GM18511 (cell line): ENCODE results near the gene TUT7.
A peak's percentile ranks its signal among the peaks of the same experiment; 100 is the strongest.
"Not testable (repeated sequence)": the region's sequence is repeated elsewhere in the genome, so short reads cannot be mapped to it uniquely, and the experiment has no call there.

ENCODE experiments used
- ATAC-seq: cut with Tn5 transposase; IDR thresholded peaks from one replicate; pipeline ENCODE4 v1.9.1; 2021; ENCODE audit warnings: mild to moderate bottlenecking, moderate library complexity; ENCODE audit not compliant: unreplicated experiment

The TUT7 gene, protein sequence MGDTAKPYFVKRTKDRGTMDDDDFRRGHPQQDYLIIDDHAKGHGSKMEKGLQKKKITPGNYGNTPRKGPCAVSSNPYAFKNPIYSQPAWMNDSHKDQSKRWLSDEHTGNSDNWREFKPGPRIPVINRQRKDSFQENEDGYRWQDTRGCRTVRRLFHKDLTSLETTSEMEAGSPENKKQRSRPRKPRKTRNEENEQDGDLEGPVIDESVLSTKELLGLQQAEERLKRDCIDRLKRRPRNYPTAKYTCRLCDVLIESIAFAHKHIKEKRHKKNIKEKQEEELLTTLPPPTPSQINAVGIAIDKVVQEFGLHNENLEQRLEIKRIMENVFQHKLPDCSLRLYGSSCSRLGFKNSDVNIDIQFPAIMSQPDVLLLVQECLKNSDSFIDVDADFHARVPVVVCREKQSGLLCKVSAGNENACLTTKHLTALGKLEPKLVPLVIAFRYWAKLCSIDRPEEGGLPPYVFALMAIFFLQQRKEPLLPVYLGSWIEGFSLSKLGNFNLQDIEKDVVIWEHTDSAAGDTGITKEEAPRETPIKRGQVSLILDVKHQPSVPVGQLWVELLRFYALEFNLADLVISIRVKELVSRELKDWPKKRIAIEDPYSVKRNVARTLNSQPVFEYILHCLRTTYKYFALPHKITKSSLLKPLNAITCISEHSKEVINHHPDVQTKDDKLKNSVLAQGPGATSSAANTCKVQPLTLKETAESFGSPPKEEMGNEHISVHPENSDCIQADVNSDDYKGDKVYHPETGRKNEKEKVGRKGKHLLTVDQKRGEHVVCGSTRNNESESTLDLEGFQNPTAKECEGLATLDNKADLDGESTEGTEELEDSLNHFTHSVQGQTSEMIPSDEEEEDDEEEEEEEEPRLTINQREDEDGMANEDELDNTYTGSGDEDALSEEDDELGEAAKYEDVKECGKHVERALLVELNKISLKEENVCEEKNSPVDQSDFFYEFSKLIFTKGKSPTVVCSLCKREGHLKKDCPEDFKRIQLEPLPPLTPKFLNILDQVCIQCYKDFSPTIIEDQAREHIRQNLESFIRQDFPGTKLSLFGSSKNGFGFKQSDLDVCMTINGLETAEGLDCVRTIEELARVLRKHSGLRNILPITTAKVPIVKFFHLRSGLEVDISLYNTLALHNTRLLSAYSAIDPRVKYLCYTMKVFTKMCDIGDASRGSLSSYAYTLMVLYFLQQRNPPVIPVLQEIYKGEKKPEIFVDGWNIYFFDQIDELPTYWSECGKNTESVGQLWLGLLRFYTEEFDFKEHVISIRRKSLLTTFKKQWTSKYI (N-terminal part only)

DNA sequence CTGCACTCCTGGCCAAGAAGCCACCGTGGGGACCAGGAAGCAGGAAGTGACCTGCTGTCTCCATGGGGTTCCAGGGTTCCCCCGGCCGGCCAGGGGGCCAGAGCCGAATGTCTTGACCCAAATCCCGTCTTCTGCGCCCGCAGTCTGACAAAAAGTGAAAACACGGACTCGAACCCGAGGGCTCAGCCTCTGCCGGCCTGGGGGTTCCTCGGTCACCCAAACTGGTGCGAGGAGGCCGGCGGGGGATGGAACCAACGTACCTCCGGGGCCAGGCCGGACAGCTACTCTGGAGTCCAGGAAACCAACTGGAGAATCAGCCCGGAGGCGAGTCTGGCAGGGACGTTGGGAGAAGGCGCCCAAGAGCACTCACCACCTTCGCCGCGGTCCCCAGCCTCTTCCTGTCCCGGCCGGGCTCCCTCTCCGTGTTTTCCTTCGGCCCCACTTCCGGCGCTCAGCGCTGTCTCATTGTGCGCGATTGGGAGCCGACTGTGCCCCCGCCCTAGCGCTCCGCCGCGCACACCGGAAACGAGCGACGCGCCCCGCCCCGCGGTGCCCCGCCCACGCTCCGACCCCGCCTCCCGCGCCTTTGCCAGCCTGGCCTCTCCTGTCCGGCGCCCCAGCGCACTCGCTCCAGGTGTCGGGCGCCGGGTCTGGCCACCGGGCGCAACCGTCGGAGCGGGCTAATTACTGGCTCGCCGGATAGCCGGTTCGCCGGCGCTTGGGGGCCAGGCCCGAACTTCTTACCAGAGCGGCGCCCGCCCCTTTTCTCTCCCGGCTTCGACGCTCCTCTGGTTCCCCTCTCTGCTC is at the start of gene TUT7:
TUT7 (minus strand) TSS at position 400 of the 807 bp plus-strand sequence. CDS start 1,211 bp downstream, outside the sequence.
- peak; percentile 79 for ATAC-seq

DNA sequence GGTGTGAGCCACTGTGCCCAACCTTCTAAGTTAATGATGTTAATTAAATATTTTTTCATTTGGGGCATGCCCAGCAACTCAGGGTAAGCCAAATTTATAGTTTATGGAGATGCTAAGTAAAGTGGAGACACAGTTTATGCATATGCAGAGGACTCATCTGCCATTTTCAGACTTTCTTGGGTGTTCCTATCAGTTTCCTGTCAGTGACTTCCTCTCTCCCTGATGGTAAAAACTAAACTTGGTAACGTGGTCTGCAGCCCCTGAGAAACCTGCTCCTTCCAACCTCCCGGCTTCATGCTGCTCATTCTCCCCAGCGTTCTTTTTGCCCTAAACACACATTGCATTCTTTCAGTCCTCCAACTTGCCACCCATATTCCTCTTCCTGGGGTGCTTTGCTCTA is 48.4 kb upstream of the TUT7 start:
- ATAC-seq: no peak

DNA sequence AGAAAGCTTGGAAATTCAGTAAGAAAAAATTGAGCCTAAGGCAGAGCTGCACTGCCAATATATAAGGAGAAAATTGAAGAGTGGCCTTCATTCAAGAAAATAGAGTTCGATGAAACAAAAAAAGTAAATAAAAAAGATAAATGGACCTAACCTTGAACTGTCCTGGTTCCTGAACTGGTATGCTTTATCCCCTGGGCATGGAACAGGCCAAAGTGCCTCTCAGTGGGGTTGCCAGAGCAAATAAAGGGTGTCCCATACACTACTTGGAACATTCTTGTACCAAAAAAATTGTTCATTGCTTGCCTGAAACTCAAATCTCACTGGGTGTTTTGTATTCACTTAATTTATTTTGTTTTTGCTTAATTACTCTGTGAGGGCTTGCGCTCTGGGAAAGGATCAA is 42.2 kb upstream of the TUT7 start:
- ATAC-seq: no peak

DNA sequence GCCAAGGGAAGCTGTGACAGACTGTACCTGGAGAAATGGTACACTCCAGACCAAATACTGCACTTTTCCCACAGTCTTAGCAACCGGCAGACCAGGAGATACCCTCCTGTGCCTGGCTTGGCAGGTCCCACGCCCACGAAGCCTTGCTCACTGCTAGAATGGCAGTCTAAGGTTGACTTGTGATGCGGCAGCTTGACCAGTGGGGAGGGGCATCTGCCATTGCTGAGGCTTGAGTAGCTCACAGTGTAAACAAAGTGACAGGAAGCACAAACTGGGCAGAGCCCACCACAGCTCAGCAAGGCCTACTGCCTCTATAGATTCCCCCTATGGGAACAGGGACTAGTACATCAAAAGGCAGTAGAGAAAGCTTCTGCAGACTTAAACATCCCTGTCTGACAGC is 36.0 kb upstream of the TUT7 start:
- ATAC-seq: not testable (repeated sequence)

DNA sequence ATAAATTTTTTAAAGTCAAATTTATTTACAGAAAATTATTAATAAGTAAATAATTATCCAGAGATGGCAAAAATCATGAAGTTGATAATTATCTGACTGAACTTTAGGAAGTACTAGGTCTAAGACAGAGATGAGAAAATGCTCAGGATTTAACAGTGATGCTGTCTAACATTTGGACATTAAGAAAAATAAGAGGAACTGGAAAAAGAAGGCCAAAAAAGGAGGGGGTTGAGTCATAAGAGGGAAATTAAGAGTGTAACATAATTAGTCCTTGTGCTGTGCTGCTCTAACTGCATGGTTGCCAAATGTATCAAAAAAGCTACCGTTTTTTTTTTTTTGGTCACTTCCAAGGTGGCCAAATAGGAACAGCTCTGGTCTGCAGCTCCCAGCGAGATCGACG is 35.4 kb upstream of the TUT7 start:
- ATAC-seq: no peak

DNA sequence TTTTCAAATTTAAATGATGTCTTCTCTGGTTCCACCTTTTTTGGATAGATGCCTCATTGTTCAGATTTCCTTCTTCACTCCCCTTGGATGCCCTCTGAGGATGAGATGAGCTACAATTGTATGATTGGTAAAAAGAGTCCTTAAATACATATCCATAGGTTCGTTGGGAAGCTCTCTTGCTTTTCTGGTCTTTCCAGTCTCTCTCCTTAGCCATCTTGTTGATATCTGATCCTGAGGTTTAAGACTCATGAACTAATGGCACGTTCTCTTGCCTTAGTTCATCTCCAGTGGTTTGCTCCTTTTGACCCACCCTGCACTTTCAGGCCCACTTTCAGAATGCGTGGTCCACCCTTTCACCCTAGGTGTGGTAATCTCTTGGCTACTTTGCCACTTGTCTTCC is 33.2 kb upstream of the TUT7 start:
- ATAC-seq: no peak

DNA sequence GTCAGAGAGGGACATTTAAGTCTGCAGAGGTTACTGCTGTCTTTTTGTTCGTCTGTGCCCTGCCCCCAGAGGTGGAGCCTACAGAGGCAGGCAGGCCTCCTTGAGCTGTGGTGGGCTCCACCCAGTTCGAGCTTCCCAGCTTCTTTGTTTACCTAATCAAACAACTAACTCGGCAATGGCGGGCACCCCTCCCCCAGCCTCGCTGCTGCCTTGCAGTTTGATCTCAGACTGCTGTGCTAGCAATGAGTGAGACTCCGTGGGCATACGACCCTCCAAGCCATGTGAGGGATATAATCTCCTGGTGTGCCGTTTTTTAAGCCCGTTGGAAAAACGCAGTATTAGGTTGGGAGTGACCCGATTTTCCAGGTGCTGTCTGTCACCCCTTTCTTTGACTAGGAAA is 28.8 kb upstream of the TUT7 start:
- not testable (repeated sequence) for ATAC-seq

DNA sequence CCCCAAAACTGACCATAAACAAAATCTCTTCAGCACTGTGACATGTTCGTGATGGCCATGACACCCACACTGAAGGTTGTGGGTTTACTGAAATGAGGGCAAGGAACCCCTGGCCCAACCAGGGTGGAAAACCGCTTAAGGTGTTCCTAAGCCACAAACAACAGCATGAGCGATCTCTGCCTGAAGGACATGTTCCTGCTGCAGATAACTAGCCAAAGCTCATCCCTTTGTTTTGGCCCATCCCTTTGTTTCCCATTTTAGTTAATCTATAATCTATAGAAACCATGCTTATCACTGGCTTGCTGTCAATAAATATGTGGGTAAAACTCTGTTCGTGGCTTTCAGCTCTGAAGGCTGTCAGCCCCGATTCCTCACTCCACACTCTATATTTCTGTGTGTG is 21.8 kb upstream of the TUT7 start:
- no peak for ATAC-seq

DNA sequence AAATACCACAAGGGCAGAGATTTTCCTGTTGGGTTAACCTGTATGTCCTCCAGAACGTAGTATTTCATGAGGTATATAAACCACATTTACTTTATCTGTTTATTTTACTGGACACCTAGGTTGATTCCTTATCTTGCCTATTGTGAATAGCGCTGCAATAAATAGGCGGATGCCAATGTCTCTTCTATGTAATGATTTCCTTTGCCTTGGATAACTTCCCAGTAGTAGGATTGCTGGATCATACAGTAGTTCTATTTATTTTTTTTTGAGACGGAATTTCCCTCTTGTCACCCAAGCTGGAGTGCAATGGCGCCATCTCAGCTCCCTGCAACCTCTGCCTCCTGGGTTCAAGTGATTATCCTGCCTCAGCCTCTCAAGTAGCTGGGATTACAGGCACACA is 15.6 kb upstream of the TUT7 start:
- no peak for ATAC-seq

DNA sequence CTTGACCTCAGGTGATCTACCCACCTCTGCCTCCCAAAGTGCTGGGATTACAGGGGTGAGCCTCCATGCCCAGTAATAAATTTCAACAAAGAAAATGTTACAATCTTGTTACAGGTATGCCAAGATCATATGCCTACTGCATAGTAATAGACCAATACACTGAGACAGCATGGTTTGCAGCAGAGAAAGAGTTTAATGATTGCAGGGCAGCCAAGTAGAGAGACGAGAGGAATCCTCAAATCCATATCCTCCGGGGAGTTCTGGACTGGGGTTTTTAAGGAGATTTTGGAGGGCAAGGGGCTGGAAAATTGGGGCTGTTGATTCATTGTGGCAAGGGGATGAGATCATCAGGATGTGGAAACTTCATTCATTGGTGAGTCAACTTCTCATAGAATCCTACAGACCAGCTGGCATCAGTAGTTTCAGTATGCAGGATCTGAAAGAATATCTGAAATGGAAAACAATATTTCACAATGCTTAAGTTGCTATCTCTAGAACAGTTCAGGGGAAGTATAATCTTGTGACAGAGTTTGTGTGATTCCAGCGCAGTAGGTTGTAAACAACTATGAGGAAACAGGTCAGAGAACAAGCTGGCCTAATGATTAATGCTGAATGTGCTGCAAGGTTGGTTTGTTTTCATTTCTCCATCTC is 14.8 kb upstream of the TUT7 start:
- no peak for ATAC-seq

DNA sequence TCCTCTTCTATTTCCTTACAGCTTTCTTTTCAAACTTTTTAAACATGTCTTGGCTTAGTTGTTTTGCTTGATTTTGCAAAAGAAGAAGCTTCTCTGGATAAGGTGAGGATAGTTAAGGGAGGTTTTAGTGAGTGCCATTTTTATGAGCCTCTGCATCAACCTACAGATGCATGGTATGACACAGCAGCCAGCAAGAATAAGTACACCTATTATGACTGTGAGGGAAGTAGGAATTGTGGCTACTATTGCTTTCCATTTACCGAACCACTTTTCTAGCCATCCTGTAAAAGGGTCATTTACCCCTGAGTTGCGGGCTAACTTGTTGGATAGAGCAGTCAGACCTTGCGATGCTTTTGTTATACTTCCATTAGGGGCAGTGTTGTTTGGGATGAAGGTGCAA is 7.0 kb upstream of the TUT7 start:
- no peak for ATAC-seq

DNA sequence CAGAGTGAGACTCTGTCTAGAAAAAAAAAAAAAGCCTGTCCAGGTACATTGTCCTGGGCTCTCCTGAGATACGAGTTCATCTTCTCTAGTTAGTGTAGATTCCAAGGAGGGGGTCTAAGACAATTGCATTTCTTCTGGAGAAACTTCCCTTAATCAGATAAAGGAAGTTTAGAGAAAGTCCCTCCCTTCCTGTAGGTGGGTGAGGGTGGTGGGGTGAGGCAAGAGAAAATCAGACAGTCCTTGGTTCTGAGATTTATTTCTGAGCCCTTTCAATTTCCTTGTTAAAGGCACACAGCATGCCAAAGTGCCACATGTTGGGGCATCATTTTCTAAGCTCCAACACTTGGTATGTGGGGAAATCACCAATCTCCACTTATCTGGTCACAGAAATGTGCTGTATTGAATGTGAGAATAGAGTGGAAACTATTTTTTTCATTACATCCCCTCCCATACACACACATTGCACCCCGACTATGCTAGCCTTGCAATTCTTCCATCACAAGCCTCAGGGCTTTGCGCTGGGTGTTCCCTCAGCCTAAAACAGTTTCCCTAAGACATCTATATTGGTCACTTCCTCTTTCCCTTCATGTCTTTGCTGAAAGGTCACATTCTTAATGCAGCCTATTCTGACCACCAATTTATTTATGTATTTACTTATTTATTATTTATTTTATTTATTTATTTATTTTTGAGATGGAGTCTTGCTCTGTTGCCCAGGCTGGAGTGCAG is 5.1 kb upstream of the TUT7 start:
- ATAC-seq: no peak

DNA sequence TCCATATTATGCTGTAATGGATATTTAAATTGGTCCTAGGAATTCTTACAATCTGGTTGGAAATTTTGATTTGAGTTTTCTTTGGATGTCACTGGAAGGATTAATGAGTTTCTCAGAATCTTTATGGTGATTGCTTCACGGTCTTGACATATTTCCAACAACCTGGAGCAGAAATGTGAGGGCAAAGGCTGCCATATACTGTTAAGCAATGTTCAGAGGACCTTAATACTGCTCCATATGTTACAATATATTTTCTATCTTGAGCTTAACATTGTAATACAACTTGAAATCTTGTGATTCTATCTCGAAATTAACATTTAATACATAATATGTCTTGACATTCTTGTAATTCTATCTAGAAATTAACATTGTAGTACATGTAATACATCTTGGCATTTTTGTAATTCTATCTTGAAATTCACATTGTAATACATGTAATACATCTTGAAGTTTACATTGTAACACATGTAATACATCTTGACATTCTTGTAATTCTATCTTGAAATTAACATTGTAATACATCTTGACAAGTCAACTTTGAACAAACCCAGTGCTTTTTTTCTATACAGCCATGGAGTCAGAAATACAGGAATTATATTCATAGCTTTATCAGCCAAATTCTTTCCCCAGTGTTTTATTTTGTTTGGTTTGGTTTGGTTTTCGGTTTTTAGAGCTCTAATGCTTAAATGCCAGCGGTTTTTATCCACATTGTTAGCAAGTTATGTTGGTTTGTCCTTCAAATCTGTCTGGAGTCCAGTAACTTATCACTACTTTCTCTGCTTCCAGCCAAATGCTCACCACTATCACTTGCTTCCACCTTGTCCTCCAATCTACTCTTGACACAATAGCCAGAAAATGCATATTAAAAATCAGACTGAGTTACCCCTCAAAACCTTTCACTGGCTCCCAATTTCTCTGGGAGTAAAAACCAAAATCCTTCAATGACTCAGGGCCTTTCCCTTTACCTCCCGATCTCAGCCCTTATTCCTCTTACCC is 3.0 kb upstream of the TUT7 start:
- ATAC-seq: no peak

DNA sequence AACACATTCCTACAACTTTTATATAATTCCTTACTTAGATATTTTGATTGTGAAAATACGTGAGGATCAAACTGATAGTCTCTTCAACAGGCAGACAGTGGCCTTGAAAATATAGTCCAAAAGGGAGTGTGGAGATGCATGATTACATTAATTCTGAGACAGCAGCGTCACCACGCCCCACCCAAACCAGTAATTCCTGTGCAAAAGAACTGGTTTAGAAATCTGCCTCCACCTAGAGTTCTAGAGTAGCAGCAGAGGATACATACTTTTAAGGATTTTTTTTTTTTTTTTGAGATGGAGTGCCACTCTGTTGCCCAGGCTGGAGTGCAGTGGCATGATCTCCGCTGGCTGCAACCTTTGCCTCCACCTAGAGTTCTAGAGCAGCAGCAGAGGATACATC is 1.6 kb upstream of the TUT7 start:
- ATAC-seq: no peak

DNA sequence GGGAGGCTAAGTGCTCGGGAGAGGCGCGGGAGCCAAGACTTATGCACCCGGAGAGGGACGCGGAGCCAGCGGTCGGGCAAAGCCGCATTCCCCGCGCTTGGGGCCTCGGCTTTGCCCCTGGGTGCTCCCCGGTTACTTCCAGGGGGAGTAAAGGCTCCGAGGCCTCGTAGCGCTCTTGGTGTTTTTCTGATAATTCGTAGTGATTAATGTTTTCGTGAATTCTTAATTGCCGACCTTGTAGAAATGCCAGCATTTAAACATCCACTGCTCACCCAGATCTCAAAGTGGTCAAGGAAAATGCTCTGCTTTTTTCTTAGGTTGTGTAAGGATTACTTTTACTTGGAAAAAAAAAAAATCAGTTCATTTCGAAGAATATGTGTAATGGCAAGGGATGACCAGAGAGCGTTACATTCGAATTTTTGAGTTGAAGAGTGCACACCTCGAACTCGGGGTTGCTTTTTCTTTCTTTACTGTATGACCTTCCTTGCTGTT is 654 bp upstream of the TUT7 start:
- ATAC-seq: no peak

DNA sequence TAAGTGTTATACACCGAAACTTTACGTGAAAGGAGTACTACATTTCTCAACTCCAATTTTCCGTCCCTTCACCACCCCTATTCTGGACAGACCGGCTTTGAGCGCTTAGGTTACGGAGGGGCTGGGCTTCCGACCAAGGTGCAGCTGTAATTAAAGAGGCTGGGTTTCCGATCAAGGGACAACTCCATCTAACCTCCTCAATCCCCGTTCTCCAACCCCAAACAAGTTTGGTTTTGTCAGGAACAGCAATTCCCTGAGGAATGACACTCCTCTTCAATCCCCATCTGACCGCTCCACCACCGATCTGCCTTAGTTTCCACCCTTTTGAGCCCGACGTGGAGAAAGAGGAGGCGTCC is 577 bp downstream of the TUT7 start:
- peak; percentile 14 for ATAC-seq

DNA sequence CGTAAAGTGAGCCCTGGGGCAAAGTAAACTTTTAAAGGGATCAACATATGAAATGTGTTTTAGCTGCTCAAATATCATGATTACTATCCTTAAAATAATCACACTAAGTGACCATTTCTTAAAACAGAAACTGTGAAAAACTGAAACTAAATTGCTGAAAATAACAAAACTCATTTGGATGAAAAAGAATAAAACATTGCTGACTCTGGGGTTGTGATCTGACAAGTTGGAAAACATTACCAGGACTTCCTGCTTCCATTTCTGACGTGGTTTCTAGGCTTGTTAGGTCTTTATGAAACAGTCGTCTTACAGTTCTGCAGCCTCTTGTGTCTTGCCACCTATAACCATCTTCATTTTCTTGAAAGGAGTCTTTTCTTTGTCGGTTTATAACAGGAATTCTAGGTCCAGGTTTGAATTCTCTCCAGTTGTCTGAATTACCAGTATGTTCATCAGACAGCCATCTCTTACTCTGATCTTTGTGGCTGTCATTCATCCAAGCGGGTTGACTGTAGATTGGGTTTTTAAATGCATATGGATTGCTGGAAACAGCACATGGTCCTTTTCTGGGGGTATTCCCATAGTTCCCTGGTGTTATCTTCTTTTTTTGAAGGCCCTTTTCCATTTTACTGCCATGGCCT is 1.7 kb downstream of the TUT7 start:
- no peak for ATAC-seq
